GM12864 (cell line): ENCODE data around the gene ZFAND3.

Experiments used
- DNase-seq: peaks from one replicate; pipeline ENCODE4 v3.0.0-alpha.2; 2011; ENCODE audit warnings: low read depth
- H3K4me3 ChIP-seq: 2 replicates; pipeline ENCODE4 v1.5.1; 2011; ENCODE audit warnings: mild to moderate bottlenecking, low read depth, low read length, control low read depth
- CTCF ChIP-seq: IDR thresholded peaks from 2 replicates; pipeline ENCODE4 v1.5.1; 2011; ENCODE audit warnings: low read depth, mild to moderate bottlenecking, moderate library complexity, low read length, control low read depth, inconsistent platforms; ENCODE audit errors: missing control alignments

Gene ZFAND3

GRCh38 chr6:38154731-38155130, 335.2 kb downstream of the ZFAND3 start:
- DNase-seq, result no peak
- H3K4me3 ChIP-seq, result no peak overlapping the region
- TF ChIP-seq CTCF, result no peak

GRCh38 chr6:38155144-38155543, 335.6 kb downstream of the ZFAND3 start:
- no peak overlapping the region for H3K4me3 ChIP-seq
- DNase-seq, result no peak
- no peak for TF ChIP-seq CTCF

GRCh38 chr6:38155621-38156204, 336.2 kb downstream of the ZFAND3 start:
- no peak overlapping the region for H3K4me3 ChIP-seq
- no peak for DNase-seq
- TF ChIP-seq CTCF, result no peak

GRCh38 chr6:38156818-38157565, 337.5 kb downstream of the ZFAND3 start:
- no peak overlapping the region for H3K4me3 ChIP-seq
- no peak for TF ChIP-seq CTCF
- no peak for DNase-seq

GRCh38 chr6:38157905-38158304, 338.4 kb downstream of the ZFAND3 start:
- no peak for TF ChIP-seq CTCF
- no peak for DNase-seq
- H3K4me3 ChIP-seq, result no peak overlapping the region

- DNase-seq, result no peak
- H3K4me3 ChIP-seq, result no peak overlapping the region
- TF ChIP-seq CTCF, result no peak
These were observed 339.3 kb downstream of the ZFAND3 start for GRCh38 chr6:38158762-38159350.
